ENCODE results near the gene SLC5A10. TPM values are rescaled to one million over a fixed set of nuclear protein-coding genes. Genes with fewer than 3 reads are reported as not detected.

The SLC5A10 gene
- total RNA-seq, 6 donors from 2014 or later: not detected

DNA sequence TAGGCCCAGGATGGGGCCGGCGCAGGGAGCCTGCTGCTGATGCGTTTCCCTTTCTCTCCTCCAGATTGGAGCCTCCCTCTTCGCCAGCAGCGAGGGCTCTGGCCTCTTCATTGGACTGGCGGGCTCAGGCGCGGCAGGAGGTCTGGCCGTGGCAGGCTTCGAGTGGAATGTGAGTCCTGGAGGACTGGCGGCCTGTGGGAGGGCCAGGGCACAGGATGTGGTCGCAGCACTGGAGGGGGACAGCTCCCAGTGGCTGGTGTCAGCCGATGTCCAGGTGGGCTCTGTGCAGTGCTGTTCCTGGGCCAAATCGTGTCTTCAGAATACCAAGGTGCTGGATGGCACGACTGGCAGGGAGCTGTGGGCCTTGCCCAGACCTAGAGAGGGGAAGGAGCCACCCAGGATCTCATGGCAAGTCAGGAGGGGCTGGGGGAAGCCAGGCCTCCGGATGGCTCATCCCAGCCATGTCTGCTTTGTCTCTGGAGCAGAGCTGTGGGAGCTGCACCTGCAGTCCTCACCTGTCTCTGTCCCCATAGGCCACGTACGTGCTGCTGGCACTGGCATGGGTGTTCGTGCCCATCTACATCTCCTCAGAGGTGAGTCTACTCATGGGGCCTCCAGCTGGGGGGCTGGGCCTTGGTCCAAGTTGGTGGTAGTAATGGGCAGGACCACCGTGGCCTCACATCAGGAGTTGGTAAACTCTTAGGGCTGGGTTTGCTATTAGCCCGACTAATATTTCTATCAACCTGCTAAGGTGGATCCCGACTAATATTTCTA is 7.3 kb downstream of the SLC5A10 start:
- Histone ChIP-seq H3K27ac (no peak overlapping the region), H3K4me3 (no peak overlapping the region), H3K4me1 (peaks cover 0 to 7% (median 1%) of the 10 kb centered on the region in 4 donors), H3K36me3 (no peaks in the 10 kb centered on the region), H3K9me3 (no peaks in the 10 kb centered on the region), H3K27me3 (no peaks in the 10 kb centered on the region)
- no peak for DNase-seq
- no peak for TF ChIP-seq POLR2A (IDR thresholded peaks at IDR 0.05)
- TF ChIP-seq, protein P1, sequence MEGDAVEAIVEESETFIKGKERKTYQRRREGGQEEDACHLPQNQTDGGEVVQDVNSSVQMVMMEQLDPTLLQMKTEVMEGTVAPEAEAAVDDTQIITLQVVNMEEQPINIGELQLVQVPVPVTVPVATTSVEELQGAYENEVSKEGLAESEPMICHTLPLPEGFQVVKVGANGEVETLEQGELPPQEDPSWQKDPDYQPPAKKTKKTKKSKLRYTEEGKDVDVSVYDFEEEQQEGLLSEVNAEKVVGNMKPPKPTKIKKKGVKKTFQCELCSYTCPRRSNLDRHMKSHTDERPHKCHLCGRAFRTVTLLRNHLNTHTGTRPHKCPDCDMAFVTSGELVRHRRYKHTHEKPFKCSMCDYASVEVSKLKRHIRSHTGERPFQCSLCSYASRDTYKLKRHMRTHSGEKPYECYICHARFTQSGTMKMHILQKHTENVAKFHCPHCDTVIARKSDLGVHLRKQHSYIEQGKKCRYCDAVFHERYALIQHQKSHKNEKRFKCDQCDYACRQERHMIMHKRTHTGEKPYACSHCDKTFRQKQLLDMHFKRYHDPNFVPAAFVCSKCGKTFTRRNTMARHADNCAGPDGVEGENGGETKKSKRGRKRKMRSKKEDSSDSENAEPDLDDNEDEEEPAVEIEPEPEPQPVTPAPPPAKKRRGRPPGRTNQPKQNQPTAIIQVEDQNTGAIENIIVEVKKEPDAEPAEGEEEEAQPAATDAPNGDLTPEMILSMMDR (IDR thresholded peaks at IDR 0.05): no peak
- TF ChIP-seq EP300 (IDR thresholded peaks at IDR 0.05): no peak
- TF ChIP-seq POLR2AphosphoS5 (IDR thresholded peaks at IDR 0.05): no peak
- ATAC-seq (ENCODE audit: low FRiP score in 2 of 2): no peak
- WGBS, 2 donors: 81 to 87% methylated on average over 7 to 21 of the region's 22 CpGs

GRCh38 chr17:18959845-18960240 is 7.9 kb downstream of the SLC5A10 start:
- no peaks in the 10 kb centered on the region for H3K27me3 ChIP-seq
- H3K4me1 ChIP-seq: peaks cover 0 to 7% (median 1%) of the 10 kb centered on the region in 4 donors
- H3K9me3 ChIP-seq: no peaks in the 10 kb centered on the region
- no peak overlapping the region for H3K27ac ChIP-seq
- H3K36me3 ChIP-seq: no peaks in the 10 kb centered on the region
- ATAC-seq (ENCODE audit: low FRiP score in 2 of 2): no peak
- DNase-seq: no peak
- TF ChIP-seq POLR2AphosphoS5 (IDR thresholded peaks at IDR 0.05): no peak
- TF ChIP-seq POLR2A (IDR thresholded peaks at IDR 0.05): no peak
- TF ChIP-seq EP300 (IDR thresholded peaks at IDR 0.05): no peak
- TF ChIP-seq, protein P1 (IDR thresholded peaks at IDR 0.05): no peak
- no peak overlapping the region for H3K4me3 ChIP-seq
- WGBS, 2 donors: 91 to 92% methylated on average over 4 to 5 of the region's 5 CpGs

DNA sequence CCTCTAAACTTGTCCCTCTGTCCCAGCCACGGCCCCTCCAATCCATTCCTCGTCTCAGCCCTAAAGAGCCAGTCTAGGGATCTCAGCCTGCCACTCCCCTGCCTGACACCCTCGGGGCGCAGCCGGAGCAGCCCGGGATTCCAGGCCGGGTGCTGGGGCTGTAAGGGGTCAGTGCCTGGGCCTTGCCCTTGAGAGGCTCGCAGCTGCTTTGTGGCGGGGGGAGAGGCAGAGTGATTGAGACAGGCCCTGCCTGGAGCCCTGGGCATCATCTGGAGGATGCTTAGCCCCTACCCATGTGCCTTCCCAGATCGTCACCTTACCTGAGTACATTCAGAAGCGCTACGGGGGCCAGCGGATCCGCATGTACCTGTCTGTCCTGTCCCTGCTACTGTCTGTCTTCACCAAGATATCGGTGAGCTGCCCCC is 8.3 kb downstream of the SLC5A10 start:
- no peaks in the 10 kb centered on the region for H3K27me3 ChIP-seq
- no peaks in the 10 kb centered on the region for H3K9me3 ChIP-seq
- H3K27ac ChIP-seq: no peak overlapping the region
- 88 to 91% methylated on average over 14 to 15 of the region's 15 CpGs for WGBS, 2 donors
- H3K36me3 ChIP-seq: no peaks in the 10 kb centered on the region
- ATAC-seq (ENCODE audit: low FRiP score in 2 of 2): no peak
- H3K4me1 ChIP-seq: peaks cover 0 to 7% (median 1%) of the 10 kb centered on the region in 4 donors
- TF ChIP-seq POLR2AphosphoS5 (IDR thresholded peaks at IDR 0.05) (no peak), EP300 (IDR thresholded peaks at IDR 0.05) (no peak), POLR2A (IDR thresholded peaks at IDR 0.05) (no peak)
- TF ChIP-seq, protein P1 (IDR thresholded peaks at IDR 0.05): no peak
- H3K4me3 ChIP-seq: no peak overlapping the region
- no peak for DNase-seq

GRCh38 chr17:18960803-18961511 is 9.0 kb downstream of the SLC5A10 start:
- WGBS, 2 donors: 39 to 72% methylated on average over 4 to 14 of the region's 17 CpGs
- no peak overlapping the region for H3K4me3 ChIP-seq

More at GRCh38 chr17:18960803-18961511, 9.0 kb downstream of the SLC5A10 start:
- DNase-seq (peak; percentile 81 to 93), ATAC-seq (ENCODE audit: low FRiP score in 2 of 2) (peak; percentile 75 to 87)
- Histone ChIP-seq H3K36me3 (no peaks in the 10 kb centered on the region), H3K4me1 (peaks cover 0 to 7% (median 1%) of the 10 kb centered on the region in 4 donors), H3K27ac (no peak overlapping the region), H3K9me3 (no peaks in the 10 kb centered on the region), H3K27me3 (no peaks in the 10 kb centered on the region)
- TF ChIP-seq POLR2A (IDR thresholded peaks at IDR 0.05) (no peak), EP300 (IDR thresholded peaks at IDR 0.05) (no peak), POLR2AphosphoS5 (IDR thresholded peaks at IDR 0.05) (no peak)
- TF ChIP-seq, protein P1 (IDR thresholded peaks at IDR 0.05): peak; percentile 86 to 95 (median 92)
